Lower lobe of right lung (tissue), 2 donors: ENCODE results near the gene ZNF516. TPM values are rescaled to one million over a fixed set of nuclear protein-coding genes. Genes with fewer than 3 reads are reported as not detected.

Experiments
- ATAC-seq, 2 donors: fragments of 200-7000 bp; cut with Tn5 transposase; one replicate each; pipeline ENCODE4 v1.9.1; 2020 to 2022; ENCODE audit warnings: mild to moderate bottlenecking in 2 of 2, moderate library complexity in 2 of 2
- DNase-seq: peaks from one replicate; pipeline ENCODE4 v3.0.0-alpha.2; 2020
- H3K27ac ChIP-seq: fragments of 200-600 bp; one replicate; pipeline ENCODE4 v1.8.0; 2022
- H3K27me3 ChIP-seq: fragments of 200-600 bp; one replicate; pipeline ENCODE4 v1.8.0; 2022; ENCODE audit warnings: low read depth
- H3K36me3 ChIP-seq: fragments of 200-600 bp; one replicate; pipeline ENCODE4 v1.8.0; 2022; ENCODE audit warnings: mild to moderate bottlenecking
- H3K4me1 ChIP-seq: fragments of 200-600 bp; one replicate; pipeline ENCODE4 v1.8.0; 2022
- H3K4me3 ChIP-seq: fragments of 200-600 bp; one replicate; pipeline ENCODE4 v1.8.0; 2022; ENCODE audit warnings: mild to moderate bottlenecking
- H3K9me3 ChIP-seq: fragments of 200-600 bp; one replicate; pipeline ENCODE4 v1.8.0; 2022
- CTCF ChIP-seq: fragments of 200-600 bp; IDR thresholded peaks from one replicate; pipeline ENCODE4 v1.8.0; 2022; ENCODE audit warnings: antibody characterized with exemption, mild to moderate bottlenecking
- intact Hi-C: fragments of 100-400 bp; cut with DNase I; formaldehyde crosslinking; loops from one replicate; pipeline ENCODE4 v1.11.0; 2022
- total RNA-seq: library from RNA; stranded (reverse); fragmentation: NEBNext Ultra II Directional; extraction: Animal tissue kit (Norgen Biotek cat#: 25700); gene quantifications from one replicate; pipeline ENCODE4 v1.2.1, GENCODE V29; 2021
- donor health status: DM: no; HTN: yes; CAD: no; lungs with severe emphysema.

ZNF516 gene
- total RNA-seq, 1 donor from 2014 or later = 28.8 TPM

- Histone ChIP-seq H3K4me1 (peaks cover 24% of the 10 kb centered on the region), H3K9me3 (no peaks in the 10 kb centered on the region), H3K4me3 (peak overlapping the region; percentile 61), H3K36me3 (no peaks in the 10 kb centered on the region), H3K27ac (peak overlapping the region; percentile 80), H3K27me3 (no peaks in the 10 kb centered on the region)
- ATAC-seq = peak; percentile 52 to 60
- DNase-seq = peak; percentile 44
- intact Hi-C loops = no loop called here
- no peak for TF ChIP-seq CTCF
These were observed 43.4 kb downstream of the ZNF516 start for GRCh38 chr18:76451396-76452331.

- intact Hi-C loops = no loop called here
- TF ChIP-seq CTCF = no peak
- H3K27ac ChIP-seq = peak overlapping the region; percentile 80
- DNase-seq (peak; percentile 61), ATAC-seq (peak; percentile 66 to 85)
- no peaks in the 10 kb centered on the region for H3K9me3 ChIP-seq
- H3K4me3 ChIP-seq = peak overlapping the region; percentile 61
- H3K36me3 ChIP-seq = no peaks in the 10 kb centered on the region
- no peaks in the 10 kb centered on the region for H3K27me3 ChIP-seq
- peaks cover 34% of the 10 kb centered on the region for H3K4me1 ChIP-seq
These were observed 44.3 kb downstream of the ZNF516 start for GRCh38 chr18:76450452-76451395.

GRCh38 chr18:76449111-76449453, 46.0 kb downstream of the ZNF516 start:
- Histone ChIP-seq H3K27me3 (no peaks in the 10 kb centered on the region), H3K4me1 (peaks cover 45% of the 10 kb centered on the region), H3K36me3 (no peaks in the 10 kb centered on the region), H3K4me3 (no peak overlapping the region), H3K9me3 (no peaks in the 10 kb centered on the region), H3K27ac (no peak overlapping the region)
- DNase-seq (peak; percentile 20), ATAC-seq (peak in 1 of 2 donors; percentile 8)
- TF ChIP-seq CTCF = no peak
- intact Hi-C loops = no loop called here

GRCh38 chr18:76448256-76449110, 46.6 kb downstream of the ZNF516 start:
- peaks cover 45% of the 10 kb centered on the region for H3K4me1 ChIP-seq
- TF ChIP-seq CTCF = no peak
- H3K27ac ChIP-seq = no peak overlapping the region
- H3K4me3 ChIP-seq = no peak overlapping the region
- no peaks in the 10 kb centered on the region for H3K27me3 ChIP-seq
- intact Hi-C loops = no loop called here
- ATAC-seq (peak; percentile 34 to 52), DNase-seq (peak; percentile 44)
- H3K9me3 ChIP-seq = no peaks in the 10 kb centered on the region
- no peaks in the 10 kb centered on the region for H3K36me3 ChIP-seq
